Middle frontal gyrus (tissue), 1 donor: ENCODE measurements around the gene POLR1E.

Experiments
- DNase-seq: peaks from one replicate; pipeline ENCODE4 v3.0.0-alpha.2; 2015; ENCODE audit warnings: low spot score; ENCODE audit errors: extremely low spot score

POLR1E gene

DNA sequence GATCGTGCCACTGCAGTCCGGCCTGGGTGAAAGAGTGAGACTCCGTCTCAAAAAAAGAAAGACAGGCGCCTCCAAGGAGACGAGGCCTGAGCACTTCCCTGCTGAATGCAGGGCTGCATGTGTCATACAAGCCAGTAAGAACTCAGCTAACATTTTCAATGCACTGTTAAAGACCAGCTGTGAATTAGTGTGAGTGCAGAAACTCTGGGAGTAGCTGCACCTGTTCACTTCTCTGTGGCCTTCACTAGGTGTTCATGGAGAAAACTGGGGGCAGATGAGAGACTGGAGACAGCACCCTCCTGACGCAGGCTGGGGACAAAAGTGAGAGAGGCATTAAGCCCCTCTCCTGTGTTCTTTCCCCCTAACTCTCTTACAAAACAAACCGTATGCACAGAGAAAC is 48.7 kb downstream of the POLR1E start:
- no peak for DNase-seq

DNA sequence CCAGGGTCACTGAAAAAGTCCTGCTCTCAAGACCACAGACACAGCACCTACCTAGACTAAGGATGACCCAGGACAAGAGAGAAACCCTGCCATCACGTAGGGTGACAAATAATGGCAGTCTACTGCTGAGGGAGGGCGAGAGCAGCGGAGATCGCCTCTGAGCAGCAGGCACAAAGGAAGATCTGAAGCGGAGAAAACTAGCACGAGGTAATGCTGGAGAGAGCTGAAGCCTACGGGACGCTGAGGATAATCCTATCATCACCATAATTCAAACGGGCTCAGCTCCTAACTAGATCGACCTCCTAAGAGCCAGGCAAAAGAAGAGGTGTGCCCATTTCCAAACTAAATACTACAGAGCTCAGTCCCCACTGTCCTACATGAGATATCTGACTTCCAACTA is 49.2 kb downstream of the POLR1E start:
- no peak for DNase-seq

- no peak for DNase-seq
These were observed 52.4 kb downstream of the POLR1E start for GRCh38 chr9:37538099-37538498.

DNA sequence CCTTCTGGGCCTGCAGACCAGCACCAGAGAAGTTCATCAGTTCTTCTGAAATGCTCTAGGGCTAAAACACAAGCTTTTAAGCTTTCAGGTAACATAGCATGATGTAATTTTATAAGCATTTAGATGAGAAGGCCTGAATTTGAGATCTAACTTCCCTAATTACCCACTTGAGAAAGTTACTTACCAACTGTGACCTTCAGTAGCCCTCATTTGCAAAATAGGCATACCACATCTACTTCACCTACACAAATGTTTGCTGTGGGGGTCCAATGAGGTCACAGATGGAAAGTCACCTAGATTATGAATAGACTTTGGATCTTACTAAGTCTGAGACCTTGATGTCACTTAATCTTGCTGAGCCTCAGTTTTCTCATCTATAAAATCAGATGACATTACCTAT is 53.9 kb downstream of the POLR1E start:
- DNase-seq = no peak

GRCh38 chr9:37540634-37541033 is 54.9 kb downstream of the POLR1E start:
- DNase-seq = no peak

DNA sequence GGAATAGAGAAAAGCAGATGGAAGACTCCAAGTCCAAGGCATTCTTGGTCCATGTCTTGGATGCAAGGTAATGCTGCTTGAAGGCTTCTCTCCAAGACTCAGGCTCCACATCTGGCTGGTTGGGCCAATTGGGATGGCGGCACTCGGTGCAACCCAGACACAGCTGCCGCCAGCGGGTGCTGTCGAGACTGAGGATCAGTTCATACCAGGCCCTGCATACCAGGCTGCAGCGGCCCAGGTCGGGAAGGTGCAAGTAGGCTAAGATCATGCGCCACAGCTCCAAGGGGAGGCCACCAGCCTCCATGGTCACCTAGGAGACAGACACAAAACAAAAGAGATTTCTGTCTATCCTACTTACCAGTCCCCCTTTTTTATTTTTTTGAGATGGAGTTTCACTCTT is 55.7 kb downstream of the POLR1E start:
- no peak for DNase-seq

DNA sequence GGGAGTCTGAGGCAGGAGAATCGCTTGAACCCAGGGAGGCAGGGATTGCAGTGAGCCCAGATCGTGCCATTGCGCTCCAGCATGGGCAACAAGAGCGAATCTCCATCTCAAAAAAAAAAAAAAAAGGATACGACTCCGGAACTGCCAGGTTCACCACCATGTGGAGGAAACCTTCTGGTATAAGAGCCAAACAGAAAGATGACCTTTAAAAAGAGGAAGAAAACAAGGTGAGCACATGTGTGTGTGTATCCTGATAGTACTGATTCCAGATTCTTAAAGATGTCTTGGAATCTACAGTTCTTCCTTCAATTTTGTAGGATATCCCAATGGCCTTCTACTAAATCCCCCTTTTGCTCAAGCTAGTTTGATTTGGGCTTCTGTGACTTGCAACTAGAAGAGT is 56.7 kb downstream of the POLR1E start:
- no peak for DNase-seq

DNA sequence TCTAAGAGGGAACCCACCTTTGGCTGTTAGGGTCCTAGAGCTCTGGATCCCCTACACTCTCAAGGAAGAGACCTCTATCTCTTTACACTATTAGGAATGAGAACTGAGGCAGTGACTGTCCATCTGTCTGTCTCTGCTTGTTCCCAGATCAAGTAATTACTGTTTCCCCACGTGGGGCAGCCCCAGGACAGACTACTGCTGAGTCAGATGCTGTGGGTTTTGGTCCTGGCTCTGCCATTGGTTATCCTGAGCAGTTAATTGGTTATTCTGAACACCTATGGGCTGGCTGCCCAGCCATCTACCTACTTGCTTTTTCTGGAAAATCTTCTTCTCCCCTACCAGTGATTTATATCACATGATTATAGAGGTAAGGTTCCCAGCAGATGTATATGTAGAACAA is 57.1 kb downstream of the POLR1E start:
- no peak for DNase-seq

DNA sequence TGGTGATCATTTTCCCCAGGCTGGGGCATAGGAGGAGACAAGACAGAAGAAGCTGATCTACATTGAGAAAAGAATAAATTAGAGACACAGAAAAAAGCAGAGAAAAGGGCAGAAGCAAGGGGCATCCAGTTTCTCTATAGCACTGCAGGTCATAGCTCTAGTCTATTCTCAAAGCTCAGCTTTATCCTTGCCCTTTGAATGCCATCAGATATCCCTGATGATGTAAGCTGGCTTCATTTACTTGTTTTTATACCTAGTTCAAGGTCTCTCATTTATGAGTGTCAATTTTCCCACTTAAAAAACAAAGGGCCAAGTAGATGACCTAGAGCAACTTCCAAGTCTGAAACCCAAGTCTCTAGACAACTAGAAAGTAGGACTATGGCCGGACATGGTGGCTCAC is 57.7 kb downstream of the POLR1E start:
- no peak for DNase-seq

DNA sequence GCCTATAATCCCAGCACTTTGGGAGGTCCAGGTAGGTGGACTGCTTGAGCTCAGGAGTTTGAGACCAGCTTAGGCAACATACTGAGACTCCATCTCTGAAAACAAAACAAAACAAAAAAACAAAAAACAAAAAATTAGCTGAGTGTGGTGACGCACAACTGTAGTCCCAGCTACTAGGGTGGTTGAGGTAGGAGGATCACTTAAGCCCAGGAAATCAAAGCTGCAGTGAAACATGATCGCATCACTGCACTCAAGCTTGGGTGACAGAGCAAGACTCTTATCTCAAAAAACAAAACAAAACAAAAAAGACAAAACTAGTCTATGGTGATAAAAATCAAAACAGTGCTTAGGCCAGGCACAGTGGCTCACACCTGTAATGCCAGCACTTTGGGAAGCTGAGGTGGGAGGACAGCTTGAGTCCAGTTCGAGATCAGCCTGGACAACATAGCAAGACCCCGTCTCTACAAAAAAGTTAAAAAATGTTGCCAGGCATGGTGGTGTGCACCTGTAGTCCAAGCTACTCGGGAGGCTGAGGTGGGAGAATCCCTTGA is 61.7 kb downstream of the POLR1E start:
- DNase-seq = no peak

- no peak for DNase-seq
These were observed 63.8 kb downstream of the POLR1E start for GRCh38 chr9:37549527-37549926.

DNA sequence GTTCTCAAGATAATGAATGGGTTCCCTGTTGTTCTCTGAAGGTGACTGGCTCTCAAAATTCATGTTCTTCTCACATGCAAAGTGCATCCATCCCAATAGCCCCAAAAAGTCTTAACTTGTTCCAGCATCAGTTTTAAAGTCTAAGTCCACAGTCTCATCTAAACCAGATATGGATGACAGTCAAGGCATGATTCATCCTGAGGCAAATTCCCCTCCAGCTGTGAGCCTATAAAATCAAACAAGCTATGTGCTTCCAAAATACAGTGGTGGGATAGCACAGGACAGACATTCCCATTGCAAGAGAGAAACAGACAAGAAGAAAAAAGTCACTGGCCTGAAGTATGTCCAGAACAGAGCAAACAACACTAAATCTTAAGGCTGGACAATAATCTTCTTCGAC is 65.0 kb downstream of the POLR1E start:
- DNase-seq = no peak

DNA sequence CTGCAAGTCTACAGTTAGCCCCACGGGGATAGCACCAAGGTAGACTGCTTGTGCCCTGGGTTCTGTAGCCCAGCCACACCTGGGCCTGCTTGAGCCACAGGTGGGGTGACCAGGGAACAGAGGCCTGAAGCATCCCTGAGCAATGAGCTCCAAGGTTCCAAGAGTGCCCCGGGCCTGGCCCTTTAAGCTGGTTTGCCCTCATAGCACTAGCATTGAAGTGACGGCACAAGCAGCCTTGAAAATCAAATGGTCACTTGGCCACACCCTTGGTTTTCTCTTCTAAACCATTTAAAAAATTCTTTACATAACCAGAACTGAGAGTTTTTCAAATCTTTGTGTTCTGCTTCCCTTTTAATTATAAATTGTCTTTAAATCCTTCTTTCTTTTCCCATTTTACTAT is 65.7 kb downstream of the POLR1E start:
- no peak for DNase-seq

DNA sequence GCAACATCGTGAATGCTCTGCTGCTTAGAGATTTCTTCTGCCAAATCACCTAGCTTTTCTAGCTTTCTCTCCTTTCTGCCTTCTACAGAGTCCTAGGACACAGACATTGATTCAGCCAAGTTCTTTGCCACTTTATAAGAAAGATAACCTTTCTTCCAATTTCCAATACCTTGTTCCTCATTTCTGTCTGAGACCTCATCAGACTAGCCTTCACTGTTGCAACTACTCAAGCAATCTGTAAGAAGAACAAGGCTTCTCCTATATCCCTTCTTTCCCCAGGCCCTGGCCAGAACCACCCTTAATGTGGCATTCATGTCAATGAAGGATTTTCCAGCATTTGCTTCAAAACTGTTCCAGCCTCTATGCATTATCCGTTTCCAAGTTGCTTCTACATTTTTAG is 66.1 kb downstream of the POLR1E start:
- DNase-seq = no peak
